ENCODE results near the gene HOXB8. TPM values are rescaled to one million over a fixed set of nuclear protein-coding genes. Genes with fewer than 3 reads are reported as not detected.

The HOXB8 gene
- total RNA-seq, 2 donors from 2014 or later: 6.3 TPM

DNA sequence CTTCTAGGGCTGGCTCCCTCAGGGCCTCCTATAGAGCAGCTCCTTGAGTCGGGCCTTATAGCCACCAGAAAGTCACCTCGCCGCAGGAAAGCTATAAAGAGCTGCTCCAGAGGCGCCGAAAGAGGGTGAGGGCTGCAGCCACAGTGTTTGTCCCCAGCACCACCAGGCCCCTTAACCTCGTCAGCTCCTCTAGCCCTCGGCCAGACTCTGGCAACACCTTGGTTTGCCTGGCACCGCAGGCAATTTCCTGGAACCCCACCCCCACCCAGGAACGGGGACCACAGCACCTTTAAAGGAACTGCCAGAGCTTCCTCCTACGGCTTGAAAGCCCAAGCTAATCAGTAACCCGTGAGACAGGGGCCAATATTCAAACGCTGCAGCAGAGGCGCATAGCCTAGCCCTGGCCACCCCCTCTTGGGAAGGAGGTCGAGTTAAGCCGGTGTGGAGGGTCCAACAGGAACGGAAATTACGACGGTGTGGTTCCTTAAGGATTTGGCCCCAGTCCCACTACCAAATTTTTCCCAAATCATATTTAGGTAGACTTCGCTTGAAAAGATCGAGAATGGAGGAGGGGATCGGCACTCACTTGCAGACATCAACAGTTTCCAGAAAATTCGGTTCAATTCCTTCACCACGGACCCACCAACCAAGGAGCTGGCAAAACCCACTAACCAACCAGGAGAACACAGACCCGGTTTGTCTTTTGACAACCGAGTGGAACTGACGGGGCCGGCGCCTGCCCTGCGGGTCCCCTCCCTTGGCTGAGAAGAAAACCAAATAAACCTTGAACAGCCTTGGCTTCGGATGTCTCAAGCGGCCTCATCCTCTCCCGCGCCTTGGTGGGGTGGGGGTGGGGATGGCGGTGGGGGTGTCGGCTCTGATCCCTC lies 13.3 kb downstream of the HOXB8 start:
- DNase-seq (peak; percentile 72 to 82), ATAC-seq (peak; percentile 56)
- intact Hi-C loops (cut with DNase I, micrococcal nuclease): no loop called here

DNA sequence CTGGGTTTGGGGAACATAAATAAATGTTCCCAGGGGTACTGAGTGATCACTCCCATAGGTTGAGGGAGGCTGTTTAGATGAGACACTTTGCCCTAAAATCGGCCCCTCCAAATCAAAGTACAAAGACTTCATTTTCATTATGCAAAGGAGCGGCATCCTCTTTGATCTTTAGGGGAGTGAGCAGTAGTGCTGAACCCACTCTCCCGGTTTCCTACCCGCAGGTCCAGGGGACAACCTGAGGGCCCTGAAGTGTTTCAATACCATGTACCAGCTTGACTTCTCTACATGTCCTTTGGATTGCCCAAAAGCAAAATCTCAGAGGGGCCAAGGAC lies 13.9 kb downstream of the HOXB8 start:
- intact Hi-C loops (cut with DNase I, micrococcal nuclease): no loop called here
- ATAC-seq (no peak), DNase-seq (no peak)

DNA sequence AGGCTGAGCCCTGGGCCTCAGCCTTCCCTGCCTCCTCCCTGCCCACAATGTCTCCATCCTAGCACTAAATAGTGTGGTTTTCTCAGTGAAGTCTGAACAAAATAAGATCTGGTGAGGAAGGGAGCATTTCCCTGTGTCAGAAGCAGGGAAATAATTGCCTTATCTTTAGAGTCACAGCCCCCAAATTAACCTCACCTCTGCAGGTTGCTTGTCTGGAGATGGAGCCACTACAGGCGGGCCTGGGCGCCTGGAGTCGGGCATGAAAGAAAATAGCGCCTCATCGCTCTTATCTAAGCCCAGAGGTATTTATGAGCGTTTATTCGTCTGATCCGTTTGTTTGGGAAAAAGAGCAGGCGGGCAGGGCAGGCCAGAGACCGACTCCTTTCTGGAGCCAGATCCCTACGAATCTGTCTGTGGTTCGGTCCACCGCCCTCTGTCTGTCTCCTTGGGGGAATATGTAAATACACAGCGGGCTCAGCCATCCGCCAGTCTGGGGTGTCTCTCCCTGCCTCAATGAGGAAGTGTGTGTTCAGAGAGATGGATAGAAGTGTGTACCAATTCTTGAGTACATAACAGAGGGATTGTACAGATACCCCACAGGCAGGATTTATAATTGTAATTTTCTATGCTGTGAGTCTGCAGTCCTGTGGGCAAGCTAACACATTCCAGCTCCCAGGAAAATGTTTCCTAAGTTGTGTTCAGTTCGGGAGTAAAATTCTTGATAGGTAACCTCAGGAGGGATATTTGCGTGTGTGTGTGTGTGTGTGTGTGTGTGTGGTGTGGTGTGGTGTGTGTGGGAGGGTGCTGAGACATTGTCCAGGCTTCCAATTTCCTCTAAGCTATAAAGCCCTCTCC lies 14.6 kb downstream of the HOXB8 start:
- DNase-seq (no peak), ATAC-seq (no peak)
- intact Hi-C loops (cut with DNase I, micrococcal nuclease): no loop called here

DNA sequence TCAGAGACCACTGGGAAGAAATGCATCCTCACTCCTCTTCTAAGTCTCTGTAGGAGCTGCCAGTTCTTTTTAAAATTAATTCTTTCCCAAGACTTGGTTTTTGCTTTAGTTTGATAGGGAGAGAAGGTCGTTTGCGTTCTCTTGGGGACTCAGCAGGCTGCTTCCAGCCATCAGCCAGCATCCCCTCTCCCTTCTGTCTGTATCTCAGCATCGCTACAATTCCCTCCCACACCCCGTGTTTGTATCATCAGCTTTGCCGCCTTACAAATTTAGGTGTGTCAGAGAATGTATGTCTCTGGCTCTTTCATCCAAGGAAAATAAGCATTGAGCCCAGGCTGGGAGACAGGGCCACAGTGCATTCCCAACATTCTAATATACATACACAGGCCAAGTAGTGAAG lies 15.7 kb downstream of the HOXB8 start:
- DNase-seq (no peak), ATAC-seq (no peak)
- intact Hi-C loops (cut with DNase I, micrococcal nuclease): no loop called here

- intact Hi-C loops (cut with DNase I, micrococcal nuclease): no loop called here
- ATAC-seq (no peak), DNase-seq (no peak)
These were observed 16.4 kb downstream of the HOXB8 start for GRCh38 chr17:48598736-48599135.

DNA sequence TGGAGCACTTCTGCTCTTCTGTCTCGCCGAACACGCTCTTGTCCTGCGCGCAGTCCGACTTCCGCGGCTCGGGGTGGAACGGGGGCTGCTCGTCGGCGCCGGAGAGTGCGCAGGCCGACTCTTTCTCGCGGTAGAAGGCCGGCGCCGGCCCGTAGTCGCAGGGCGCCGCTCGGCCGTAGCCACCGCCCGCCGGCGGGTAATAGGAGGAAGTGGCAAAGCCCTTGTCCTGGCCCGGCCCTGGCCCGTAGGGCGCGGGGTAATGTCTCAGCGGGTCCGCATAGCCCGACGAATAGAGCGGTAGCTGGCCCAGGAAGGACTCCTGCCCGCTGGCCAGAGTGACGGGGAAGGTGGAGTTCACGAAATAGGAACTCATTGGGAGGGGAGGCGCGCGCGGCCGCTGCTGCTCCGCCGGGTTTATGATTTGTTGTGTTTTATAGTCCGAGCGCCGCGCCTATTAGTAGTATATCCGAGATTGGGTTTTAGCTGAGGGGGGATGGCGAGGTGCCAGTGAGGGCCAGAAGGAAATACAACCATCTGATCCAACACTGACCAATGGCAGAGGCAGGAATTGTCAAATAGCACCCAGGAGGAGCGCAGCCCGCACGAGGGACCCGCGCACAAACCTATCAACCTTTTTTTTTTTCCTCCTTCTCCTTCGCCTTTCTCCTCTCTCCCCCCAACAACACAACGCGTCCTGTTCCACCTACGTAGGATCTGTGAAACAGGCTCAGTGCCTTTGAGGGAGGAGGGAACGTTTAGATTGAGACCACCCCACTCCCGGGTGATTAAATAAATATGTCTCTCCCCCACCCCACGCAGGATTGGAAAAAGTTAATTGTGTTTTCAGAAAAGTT lies 17.1 kb downstream of the HOXB8 start:
- ATAC-seq (peak; percentile 65), DNase-seq (peak; percentile 91 to 93)
- intact Hi-C loops (cut with DNase I, micrococcal nuclease): no loop called here

GRCh38 chr17:48597528-48597777 lies 17.6 kb downstream of the HOXB8 start:
- DNase-seq (no peak), ATAC-seq (no peak)
- intact Hi-C loops (cut with DNase I, micrococcal nuclease): no loop called here

DNA sequence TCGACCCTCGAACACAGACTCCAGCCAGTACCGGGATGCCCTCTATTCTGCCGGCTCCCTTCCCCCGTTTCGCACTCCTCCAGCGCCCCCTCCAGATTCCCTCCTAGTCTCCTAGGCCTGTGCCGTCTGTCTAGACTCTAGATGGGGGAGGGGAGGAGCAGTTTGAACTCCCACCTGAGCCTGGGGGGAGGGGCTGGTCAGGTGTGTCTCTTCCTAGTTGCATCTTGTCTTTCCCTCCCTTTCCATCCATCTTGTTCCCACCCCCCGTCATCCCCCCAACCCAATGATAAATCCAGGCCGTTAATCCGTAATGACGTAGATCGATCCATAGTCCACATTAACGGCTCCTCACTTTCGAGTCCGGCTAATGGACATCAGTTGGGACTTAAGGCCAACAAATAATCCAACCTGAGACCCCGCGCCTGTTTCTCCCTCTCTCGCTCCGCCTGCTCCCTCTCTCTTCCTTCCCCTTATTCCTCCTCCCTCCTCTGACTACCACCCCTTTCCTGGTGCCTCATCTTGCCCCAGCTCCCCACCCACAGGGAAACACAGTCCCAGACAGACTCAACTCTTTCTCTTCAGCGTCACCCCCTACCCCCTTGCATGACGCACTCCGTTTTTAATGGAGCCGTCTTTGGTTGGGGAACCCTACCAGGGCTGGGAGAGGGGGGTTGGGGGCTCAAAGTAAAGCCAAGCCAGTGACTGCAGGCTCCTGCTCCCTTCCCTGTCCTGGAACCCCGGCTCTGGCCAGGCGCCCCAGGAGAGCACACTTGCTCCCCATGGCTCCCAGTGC lies 18.2 kb downstream of the HOXB8 start:
- intact Hi-C loops (cut with DNase I, micrococcal nuclease): no loop called here
- DNase-seq: no peak
- no peak for ATAC-seq

DNA sequence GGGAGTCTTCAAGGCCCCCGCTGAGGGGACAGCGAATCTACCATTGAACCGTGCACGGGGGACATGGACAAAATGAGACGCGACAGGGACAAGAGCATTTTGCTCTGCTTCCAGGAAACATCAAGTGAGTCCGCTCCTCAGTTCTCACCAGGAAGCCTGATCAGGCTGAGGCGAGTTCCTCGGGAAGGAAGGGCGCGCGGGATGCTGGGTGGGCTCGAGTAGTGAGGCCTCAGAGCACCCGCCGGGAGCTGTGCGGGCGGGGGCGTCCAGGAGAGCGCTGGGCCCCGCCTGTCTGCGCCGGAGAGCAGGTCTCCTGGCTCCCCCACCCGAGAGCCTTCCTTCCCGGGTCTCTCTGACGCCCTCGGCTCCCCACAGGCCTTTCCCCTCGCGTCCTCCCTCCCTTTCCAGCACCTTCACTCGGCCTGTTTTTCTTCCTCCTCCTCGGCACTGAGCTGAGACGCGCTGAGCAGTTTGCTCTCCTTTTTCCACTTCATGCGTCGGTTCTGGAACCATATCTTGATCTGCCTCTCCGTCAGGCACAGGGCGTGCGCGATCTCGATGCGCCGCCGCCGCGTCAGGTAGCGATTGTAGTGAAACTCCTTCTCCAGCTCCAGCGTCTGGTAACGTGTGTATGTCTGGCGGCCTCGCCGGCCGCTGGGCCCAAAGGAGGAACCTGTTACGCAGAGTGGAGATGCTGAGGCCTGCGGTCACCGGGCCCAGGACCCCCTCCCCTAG lies 18.9 kb downstream of the HOXB8 start:
- intact Hi-C loops (cut with DNase I, micrococcal nuclease): no loop called here
- ATAC-seq (no peak), DNase-seq (no peak)

GRCh38 chr17:48595278-48595999 lies 19.7 kb downstream of the HOXB8 start:
- ATAC-seq (no peak), DNase-seq (no peak)
- intact Hi-C loops (cut with DNase I, micrococcal nuclease): no loop called here

DNA sequence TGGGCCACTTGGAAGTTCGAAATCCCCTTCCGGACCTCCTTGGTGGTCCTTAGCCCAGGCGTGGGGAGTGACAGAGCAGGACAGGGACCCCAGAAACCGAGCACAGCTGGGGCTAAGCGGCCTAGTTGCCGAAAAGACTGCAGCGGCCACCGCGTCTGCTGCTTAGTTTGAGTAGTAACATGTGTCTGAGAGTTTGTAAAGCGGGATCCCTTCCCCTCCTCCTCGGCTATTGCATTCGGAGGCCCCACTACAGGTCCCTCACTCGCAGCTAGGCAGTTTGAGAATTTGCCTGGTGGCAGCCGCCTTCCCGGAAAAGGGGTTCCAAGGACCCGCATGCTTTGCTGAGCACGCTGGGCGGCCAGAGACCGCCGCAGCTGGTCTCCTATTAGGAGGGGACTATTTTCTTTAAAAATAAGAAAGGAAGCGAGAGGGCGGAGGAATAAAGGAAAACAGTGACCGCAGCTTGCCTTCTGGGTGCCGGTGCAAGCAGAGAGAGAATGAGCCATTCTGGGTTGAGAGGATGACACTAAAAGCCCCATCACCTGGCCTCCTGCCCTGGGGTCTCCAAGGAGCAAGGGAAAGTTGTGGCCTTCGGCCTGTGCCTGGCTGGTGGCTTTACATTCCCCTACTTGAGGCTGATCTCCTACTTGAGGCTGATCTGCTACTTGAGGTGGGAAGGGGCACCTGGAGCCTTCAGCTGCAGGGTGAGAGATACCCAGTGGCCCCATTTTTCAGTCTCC lies 20.4 kb downstream of the HOXB8 start:
- ATAC-seq: no peak
- intact Hi-C loops (cut with DNase I, micrococcal nuclease): no loop called here
- DNase-seq: no peak

DNA sequence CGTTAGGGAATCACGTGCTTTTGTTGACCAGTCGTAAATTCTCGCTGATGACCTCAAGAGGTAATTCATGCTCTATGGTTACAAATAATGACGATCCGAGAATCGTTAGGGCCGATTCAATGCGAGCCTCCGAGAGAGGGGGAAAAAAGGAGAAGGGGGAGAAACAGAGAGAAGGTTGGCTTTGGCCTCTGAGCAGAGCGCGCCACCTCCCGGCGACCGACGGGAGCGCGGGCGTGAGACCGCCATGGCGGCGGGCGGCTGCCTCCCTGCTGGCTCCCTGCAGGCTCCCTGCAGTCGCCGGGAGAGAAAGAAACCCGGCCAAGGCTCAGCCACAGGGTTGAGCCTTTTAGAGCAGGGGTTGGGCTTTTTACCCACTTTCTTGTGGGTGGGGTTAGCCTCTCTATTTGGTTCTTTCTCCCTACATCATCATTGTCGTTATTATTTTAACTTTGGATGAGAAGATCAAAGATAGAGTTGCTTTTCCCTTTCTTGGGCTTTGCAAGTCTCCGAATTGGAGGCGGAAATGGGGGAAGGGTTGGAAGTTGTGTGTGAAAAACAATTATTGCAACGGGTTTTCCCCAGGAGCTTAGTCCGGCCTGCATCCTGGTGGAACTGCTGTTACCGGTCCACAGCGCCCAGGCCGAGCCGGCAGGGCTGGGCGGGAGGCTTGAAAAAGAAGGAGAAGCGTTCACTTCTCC lies 21.1 kb downstream of the HOXB8 start:
- ATAC-seq (no peak), DNase-seq (peak in 1 of 2 donors; percentile 75)
- intact Hi-C loops (cut with DNase I, micrococcal nuclease): no loop called here

GRCh38 chr17:48593126-48593829 lies 21.8 kb downstream of the HOXB8 start, which contains the start of gene HOXB5:
Gene HOXB5 (minus strand): TSS chr17:48593779. CDS start chr17:48593682, 97 bp downstream.
- ATAC-seq (no peak), DNase-seq (no peak)
- intact Hi-C loops (cut with DNase I, micrococcal nuclease): no loop called here

GRCh38 chr17:48592577-48592976 lies 22.5 kb downstream of the HOXB8 start:
- intact Hi-C loops (cut with DNase I, micrococcal nuclease): no loop called here
- DNase-seq (no peak), ATAC-seq (no peak)

DNA sequence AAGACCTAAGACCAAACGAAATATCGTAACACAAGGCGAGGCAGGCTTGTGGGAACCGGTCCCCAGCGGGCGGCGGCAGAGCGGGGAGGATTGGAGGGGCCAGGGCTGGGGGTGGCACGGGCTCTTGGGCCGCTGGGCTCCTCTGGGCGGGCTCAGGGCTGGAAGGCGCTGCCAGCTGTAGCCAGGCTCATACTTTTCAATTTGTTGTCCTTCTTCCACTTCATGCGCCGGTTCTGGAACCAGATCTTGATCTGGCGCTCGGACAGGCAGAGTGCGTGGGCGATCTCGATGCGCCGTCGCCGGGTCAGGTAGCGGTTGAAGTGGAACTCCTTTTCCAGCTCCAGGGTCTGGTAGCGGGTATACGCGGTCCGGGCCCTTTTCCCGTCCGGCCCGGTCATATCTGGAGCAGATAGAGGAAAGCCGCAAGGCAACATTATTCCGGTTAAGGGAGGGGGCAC lies 23.0 kb downstream of the HOXB8 start:
- ATAC-seq (no peak), DNase-seq (no peak)
- intact Hi-C loops (cut with DNase I, micrococcal nuclease): no loop called here
